SK-N-SH treated with all-trans-retinoic acid at 6 μM for 48 hours (cell line): ENCODE measurements around the gene RAB33B.

Experiments
- ATAC-seq: fragments of 200-7000 bp; cut with Tn5 transposase; 3 replicates; pipeline ENCODE4 v1.9.1; 2020; ENCODE audit warnings: mild to moderate bottlenecking, moderate library complexity
- ARNTL ChIP-seq: fragments of 450-650 bp; formaldehyde crosslinking; IDR thresholded peaks from 2 replicates; pipeline ENCODE4 v1.5.0; 2020; ENCODE audit warnings: low read depth, mild to moderate bottlenecking, moderate library complexity, borderline replicate concordance
- CREB5 ChIP-seq: fragments of 250-450 bp; sonication (Bioruptor Pico); IDR thresholded peaks from 2 replicates; pipeline ENCODE4 v1.5.1; 2020; ENCODE audit warnings: low read depth, mild to moderate bottlenecking, moderate library complexity
- CSDC2 ChIP-seq: fragments of 250-450 bp; sonication (Bioruptor Pico); IDR thresholded peaks from 2 replicates; pipeline ENCODE4 v1.5.0; 2020; ENCODE audit warnings: mild to moderate bottlenecking, moderate library complexity
- CSRNP3 ChIP-seq: fragments of 250-450 bp; sonication (Bioruptor Pico); IDR thresholded peaks from 2 replicates; pipeline ENCODE4 v1.5.1; 2021; ENCODE audit warnings: mild to moderate bottlenecking, moderate library complexity
- ESRRG ChIP-seq: fragments of 250-450 bp; sonication (Bioruptor Pico); IDR thresholded peaks from 2 replicates; pipeline ENCODE4 v1.6.1; 2021; ENCODE audit warnings: mild to moderate bottlenecking
- GLIS3 ChIP-seq: fragments of 250-450 bp; sonication (Bioruptor Pico); IDR thresholded peaks from 2 replicates; pipeline ENCODE4 v1.5.0; 2020; ENCODE audit warnings: mild to moderate bottlenecking, moderate library complexity
- ISL1 ChIP-seq: fragments of 250-450 bp; sonication (Bioruptor Pico); IDR thresholded peaks from 2 replicates; pipeline ENCODE4 v2.1.2; 2022; ENCODE audit warnings: mild to moderate bottlenecking, moderate library complexity
- PATZ1 ChIP-seq: fragments of 250-450 bp; sonication (Bioruptor Pico); IDR thresholded peaks from 2 replicates; pipeline ENCODE4 v1.8.0; 2020; ENCODE audit warnings: mild to moderate bottlenecking, moderate library complexity, borderline replicate concordance
- PPARA ChIP-seq: fragments of 250-450 bp; sonication (Bioruptor Pico); IDR thresholded peaks from 2 replicates; pipeline ENCODE4 v1.5.0; 2020; ENCODE audit warnings: mild to moderate bottlenecking, borderline replicate concordance
- RARB ChIP-seq: fragments of 250-450 bp; sonication (Bioruptor Pico); IDR thresholded peaks from 2 replicates; pipeline ENCODE4 v1.8.0; 2021; ENCODE audit warnings: mild to moderate bottlenecking, moderate library complexity
- TCF4 ChIP-seq: fragments of 250-450 bp; sonication (Bioruptor Pico); IDR thresholded peaks from 2 replicates; pipeline ENCODE4 v1.8.0; 2021; ENCODE audit warnings: mild to moderate bottlenecking, moderate library complexity, borderline replicate concordance
- TOX ChIP-seq: fragments of 250-450 bp; sonication (Bioruptor Pico); IDR thresholded peaks from 2 replicates; pipeline ENCODE4 v1.8.0; 2021; ENCODE audit warnings: mild to moderate bottlenecking, moderate library complexity, borderline replicate concordance
- ZFP30 ChIP-seq: fragments of 450-650 bp; formaldehyde crosslinking; IDR thresholded peaks from 2 replicates; pipeline ENCODE4 v1.5.0; 2022; ENCODE audit warnings: mild to moderate bottlenecking, moderate library complexity
- ZNF70 ChIP-seq: fragments of 450-650 bp; formaldehyde crosslinking; IDR thresholded peaks from 2 replicates; pipeline ENCODE4 v1.5.0; 2020; ENCODE audit warnings: mild to moderate bottlenecking, moderate library complexity
- ZNF8 ChIP-seq: fragments of 450-650 bp; formaldehyde crosslinking; IDR thresholded peaks from 2 replicates; pipeline ENCODE4 v1.5.0; 2020; ENCODE audit warnings: mild to moderate bottlenecking, moderate library complexity

Gene RAB33B

GRCh38 chr4:139503622-139504166, 49.8 kb downstream of the RAB33B start:
- no peak for TF ChIP-seq ESRRG (CRISPR knock-in tag)
- no peak for TF ChIP-seq CSRNP3 (CRISPR knock-in tag)
- TF ChIP-seq CREB5 (CRISPR knock-in tag), result no peak
- TF ChIP-seq CSDC2 (CRISPR knock-in tag), result no peak
- no peak for TF ChIP-seq ZFP30
- no peak for ATAC-seq

GRCh38 chr4:139506774-139507173, 52.9 kb downstream of the RAB33B start:
- no peak for ATAC-seq

GRCh38 chr4:139508581-139509237, 54.8 kb downstream of the RAB33B start:
- no peak for TF ChIP-seq RARB (CRISPR knock-in tag)
- no peak for TF ChIP-seq PPARA (CRISPR knock-in tag)
- no peak for TF ChIP-seq ESRRG (CRISPR knock-in tag)
- TF ChIP-seq, all 23 proteins: peak for 0
- no peak for ATAC-seq

More at GRCh38 chr4:139506774-139507173, 52.9 kb downstream of the RAB33B start:
- TF ChIP-seq CSDC2 (CRISPR knock-in tag), result no peak
- TF ChIP-seq GLIS3 (CRISPR knock-in tag), result no peak
- no peak for TF ChIP-seq ZNF8 (CRISPR knock-in tag)
- TF ChIP-seq TCF4 (CRISPR knock-in tag), result no peak
- TF ChIP-seq CREB5 (CRISPR knock-in tag), result no peak

- peak; percentile 56; the same call in 2 of the 3 replicates for ATAC-seq
- TF ChIP-seq TOX (CRISPR knock-in tag), result no peak
- no peak for TF ChIP-seq ISL1
- TF ChIP-seq, all 23 proteins: peak for 0
These were observed 55.9 kb downstream of the RAB33B start for GRCh38 chr4:139509727-139510410.

GRCh38 chr4:139511320-139511719, 57.4 kb downstream of the RAB33B start:
- ATAC-seq, result peak; percentile 51
- no peak for TF ChIP-seq TCF4 (CRISPR knock-in tag)
- TF ChIP-seq PATZ1 (CRISPR knock-in tag), result no peak
- no peak for TF ChIP-seq GLIS3 (CRISPR knock-in tag)
- TF ChIP-seq ESRRG (CRISPR knock-in tag), result no peak
- no peak for TF ChIP-seq CSDC2 (CRISPR knock-in tag)
- TF ChIP-seq ZFP30, result no peak
- TF ChIP-seq ZNF70 (CRISPR knock-in tag), result no peak
- TF ChIP-seq CREB5 (CRISPR knock-in tag), result no peak
- TF ChIP-seq CSRNP3 (CRISPR knock-in tag), result no peak
- TF ChIP-seq ARNTL (CRISPR knock-in tag), result no peak
